ENCODE results near the gene BSDC1. TPM values are rescaled to one million over a fixed set of nuclear protein-coding genes. Genes with fewer than 3 reads are reported as not detected.

The BSDC1 gene
- total and polyA plus RNA-seq, 2 of the 13 experiments (the other 11 are each of a cell fraction or from before 2014, with no cell fraction given) = 40.3 to 64.2 TPM

GRCh38 chr1:32353431-32353830, 40.8 kb downstream of the BSDC1 start (continued):
- no peak for TF ChIP-seq GMEB1 (CRISPR knock-in tag; IDR thresholded peaks at IDR 0.05; ENCODE audit: borderline replicate concordance)
- TF ChIP-seq BCLAF1 (IDR thresholded peaks at IDR 0.05) = no peak
- TF ChIP-seq GZF1 (CRISPR knock-in tag; IDR thresholded peaks at IDR 0.05) = no peak
- TF ChIP-seq ZNF776 (CRISPR knock-in tag; IDR thresholded peaks at IDR 0.05) = no peak
- TF ChIP-seq GATAD2A (CRISPR knock-in tag; IDR thresholded peaks at IDR 0.05) = no peak
- no peak for TF ChIP-seq RBAK (CRISPR knock-in tag; IDR thresholded peaks at IDR 0.05)
- TF ChIP-seq BRF2 (CRISPR knock-in tag; IDR thresholded peaks at IDR 0.05) = no peak
- TF ChIP-seq NAIF1 (CRISPR knock-in tag; IDR thresholded peaks at IDR 0.05; ENCODE audit: borderline replicate concordance) = no peak
- no peak for TF ChIP-seq KDM6A (CRISPR knock-in tag; IDR thresholded peaks at IDR 0.05; ENCODE audit: low read depth)

All from HepG2 (cell line).